Keratinocyte (primary cell): Measurements from ENCODE around the gene MEGF10.

Experiments
- CTCF ChIP-seq, 3 experiments: IDR thresholded peaks in 1 of 3; conservative IDR thresholded peaks in 1 of 3; optimal IDR thresholded peaks in 1 of 3; 2 replicates in 2 of 3; 3 replicates in 1 of 3; pipeline versions ENCODE3 to v1.5.1; 2011; ENCODE audit warnings: low read length in 3 of 3, mild to moderate bottlenecking in 3 of 3, moderate library complexity in 2 of 3, control low read depth in 1 of 3, inconsistent platforms in 1 of 3; ENCODE audit not compliant: insufficient read depth in 2 of 3; ENCODE audit errors: extremely low read depth in 1 of 3
- EZH2 ChIP-seq: IDR thresholded peaks from one replicate; pipeline ENCODE4 v1.6.1; 2012; ENCODE audit warnings: inconsistent platforms, mild to moderate bottlenecking, low read length, moderate library complexity

- peak in 2 of 3 experiments; percentile 15 to 17 for TF ChIP-seq CTCF (optimal IDR thresholded peaks at IDR 0.05 in 1 of 3, IDR thresholded peaks at IDR 0.05 in 1 of 3, conservative IDR thresholded peaks at IDR 0.05 in 1 of 3; ENCODE audit: extremely low read depth in 1 of 3, insufficient read depth in 2 of 3, low read length in 3 of 3)
- no peak for TF ChIP-seq EZH2
These were observed 83.4 kb downstream of the MEGF10 start for GRCh38 chr5:127373858-127374491.
